ENCODE data around the gene IL1RAPL1.

IL1RAPL1 gene

GRCh38 chrX:28586981-28587551 lies at the start of gene IL1RAPL1:
Gene IL1RAPL1, plus strand, starts transcription at chrX:28587446.
- no peak for DNase-seq (ENCODE audit: low read depth in 2 of 2)

- no peak for DNase-seq (ENCODE audit: low read depth in 2 of 2)
These were observed 44.5 kb upstream of the IL1RAPL1 start for GRCh38 chrX:28542791-28543190.

DNA sequence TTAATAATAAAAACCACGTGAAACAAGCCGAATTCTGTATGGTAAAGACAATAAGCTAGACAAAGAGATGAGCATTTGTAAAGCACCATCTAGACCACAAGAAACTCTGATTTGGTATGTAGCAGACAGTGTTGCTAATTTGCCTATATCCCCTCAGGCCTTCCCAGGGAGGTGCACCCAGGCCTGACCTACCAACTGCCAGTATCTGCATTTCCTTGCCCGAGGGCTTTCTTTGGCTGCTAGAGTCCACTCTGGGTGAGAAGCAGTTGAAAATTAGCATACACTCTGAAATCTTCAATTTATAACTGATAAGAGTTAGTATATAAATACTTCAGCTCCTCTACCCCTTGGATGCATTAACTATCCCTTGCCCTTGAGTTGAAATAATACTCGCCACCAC lies 37.4 kb upstream of the IL1RAPL1 start:
- no peak for DNase-seq (ENCODE audit: low read depth in 2 of 2)

- DNase-seq (ENCODE audit: low read depth in 2 of 2): no peak
These were observed 36.8 kb upstream of the IL1RAPL1 start for GRCh38 chrX:28550331-28550872.

DNA sequence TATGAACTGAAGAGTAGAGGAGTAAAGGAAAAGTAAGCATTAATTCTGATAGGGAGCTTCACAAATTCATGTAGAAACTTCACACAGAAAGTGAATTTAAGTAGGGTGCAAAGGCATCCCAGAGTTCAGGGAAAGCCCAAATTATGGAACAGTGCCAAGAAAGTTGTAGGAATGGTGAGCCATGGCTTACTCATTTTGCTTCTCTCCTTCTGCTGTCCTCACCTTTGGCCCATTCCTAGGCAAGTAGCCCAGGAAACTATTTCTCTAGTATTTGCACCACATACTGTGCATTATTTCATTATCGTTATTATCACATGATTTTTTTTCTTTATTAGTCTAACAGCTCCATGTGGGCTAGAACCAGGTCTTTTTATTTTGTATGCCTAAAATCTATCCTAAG lies 34.9 kb upstream of the IL1RAPL1 start:
- DNase-seq (ENCODE audit: low read depth in 2 of 2): no peak

GRCh38 chrX:28552882-28553829 lies 34.1 kb upstream of the IL1RAPL1 start:
- DNase-seq (ENCODE audit: low read depth in 2 of 2): no peak

- no peak for DNase-seq (ENCODE audit: low read depth in 2 of 2)
These were observed 11.1 kb upstream of the IL1RAPL1 start for GRCh38 chrX:28576117-28576516.

- no peak for DNase-seq (ENCODE audit: low read depth in 2 of 2)
These were observed 5.7 kb upstream of the IL1RAPL1 start for GRCh38 chrX:28581522-28581921.

- no peak for DNase-seq (ENCODE audit: low read depth in 2 of 2)
These were observed 4.7 kb upstream of the IL1RAPL1 start for GRCh38 chrX:28582511-28582910.

GRCh38 chrX:28584025-28584424 lies 3.2 kb upstream of the IL1RAPL1 start:
- no peak for DNase-seq (ENCODE audit: low read depth in 2 of 2)

GRCh38 chrX:28585767-28586166 lies 1.5 kb upstream of the IL1RAPL1 start:
- DNase-seq (ENCODE audit: low read depth in 2 of 2): no peak

- no peak for DNase-seq (ENCODE audit: low read depth in 2 of 2)
These were observed 960 bp upstream of the IL1RAPL1 start for GRCh38 chrX:28586286-28586685.

DNA sequence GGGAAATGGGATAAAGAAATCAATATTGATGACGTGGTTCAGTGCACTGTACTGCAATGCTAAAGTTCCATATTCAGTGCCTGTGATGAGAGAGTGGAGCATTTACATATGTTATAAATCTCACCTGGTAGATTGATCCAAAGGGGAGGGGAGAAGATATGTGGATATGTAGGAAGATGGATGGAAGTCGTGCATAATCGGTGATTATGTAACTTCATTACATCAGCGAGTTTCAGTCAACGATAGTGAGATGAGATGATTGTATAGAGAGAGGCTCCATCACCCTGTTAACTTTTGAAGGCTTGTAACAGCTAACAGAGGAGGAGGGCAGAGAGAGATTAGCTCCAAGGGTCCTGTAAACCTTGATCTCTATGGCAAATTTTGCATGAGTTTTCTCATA lies 1.8 kb downstream of the IL1RAPL1 start:
- DNase-seq (ENCODE audit: low read depth in 2 of 2): no peak

DNA sequence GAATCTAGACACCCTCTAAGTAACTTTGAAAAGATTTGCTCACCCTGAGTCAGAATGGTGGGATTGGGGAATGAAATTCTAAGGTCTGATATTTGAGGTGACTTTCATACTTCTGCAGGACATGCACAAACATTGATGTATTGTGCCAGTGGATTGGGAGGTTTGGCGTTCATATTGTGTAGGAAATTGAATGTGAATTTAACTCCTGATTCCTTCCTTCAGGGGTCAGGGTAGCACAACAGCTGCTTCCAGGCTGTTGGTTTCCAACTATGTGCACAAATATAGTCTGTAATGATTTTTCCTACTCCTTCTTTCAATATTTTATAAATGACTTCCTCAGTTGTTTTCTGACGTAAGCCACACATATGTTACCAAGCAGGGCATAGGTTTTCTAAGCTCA lies 3.1 kb downstream of the IL1RAPL1 start:
- no peak for DNase-seq (ENCODE audit: low read depth in 2 of 2)

DNA sequence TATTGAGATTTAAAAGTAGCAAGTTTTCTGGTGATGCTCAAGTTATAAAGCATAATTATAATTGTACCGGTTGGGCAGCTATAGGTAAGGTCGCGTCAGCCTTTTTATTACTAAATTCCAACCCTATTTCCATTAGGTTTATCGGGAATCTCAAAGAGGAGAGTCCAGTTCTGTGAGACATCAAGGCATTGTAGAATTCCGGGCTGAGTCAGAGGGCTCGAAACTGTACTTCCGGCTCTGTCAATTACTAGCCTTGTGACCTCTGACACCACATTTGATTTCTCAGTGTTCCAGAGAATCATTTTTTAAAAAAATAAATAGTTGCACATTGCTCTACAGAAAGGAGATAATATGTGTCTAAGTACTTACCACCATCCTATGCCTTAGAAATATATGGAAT lies 4.3 kb downstream of the IL1RAPL1 start:
- no peak for DNase-seq (ENCODE audit: low read depth in 2 of 2)

DNA sequence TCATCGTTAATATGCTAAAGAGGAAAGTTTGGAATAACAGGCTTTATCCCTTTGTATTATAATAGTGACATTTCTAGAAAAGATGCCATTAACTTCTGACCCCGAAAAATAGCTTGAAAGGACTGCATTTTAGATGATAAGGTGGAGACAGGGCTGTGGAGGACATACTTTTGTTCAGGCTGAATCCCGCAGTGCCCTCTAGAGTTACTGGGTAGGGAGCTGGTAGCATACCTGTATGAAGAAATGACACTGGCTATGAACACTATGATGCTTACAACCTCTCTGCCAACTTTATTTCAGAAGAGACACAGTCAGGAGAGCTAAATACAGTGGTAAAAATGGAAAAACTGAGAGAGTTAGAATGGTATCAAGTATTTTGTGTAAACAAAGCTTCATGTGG lies 8.1 kb downstream of the IL1RAPL1 start:
- DNase-seq (ENCODE audit: low read depth in 2 of 2): no peak

- DNase-seq (ENCODE audit: low read depth in 2 of 2): no peak
These were observed 12.7 kb downstream of the IL1RAPL1 start for GRCh38 chrX:28599957-28600356.

GRCh38 chrX:28609003-28609402 lies 21.8 kb downstream of the IL1RAPL1 start:
- DNase-seq (ENCODE audit: low read depth in 2 of 2): no peak

GRCh38 chrX:28609917-28610613 lies 22.8 kb downstream of the IL1RAPL1 start:
- DNase-seq (ENCODE audit: low read depth in 2 of 2): no peak

DNA sequence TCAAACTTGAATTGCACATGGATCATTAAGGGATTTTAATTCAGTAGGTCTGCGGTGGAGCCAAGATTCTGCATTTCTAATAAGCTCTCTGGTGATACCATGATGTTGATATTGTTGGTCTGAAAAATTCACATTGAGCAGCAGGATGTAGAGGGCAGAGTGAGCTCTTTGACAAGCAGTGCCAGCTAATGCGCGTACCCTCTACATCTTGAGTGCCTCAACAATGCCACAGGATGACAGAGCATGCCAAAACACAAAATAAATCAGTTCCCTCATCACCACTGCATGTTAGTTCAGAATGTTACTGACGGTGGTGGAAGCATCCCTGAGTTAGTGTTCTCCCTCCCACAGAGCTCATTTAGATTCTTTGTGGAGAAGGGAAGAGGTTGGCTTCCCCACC lies 23.5 kb downstream of the IL1RAPL1 start:
- no peak for DNase-seq (ENCODE audit: low read depth in 2 of 2)

- no peak for DNase-seq (ENCODE audit: low read depth in 2 of 2)
These were observed 26.3 kb downstream of the IL1RAPL1 start for GRCh38 chrX:28613558-28613957.

GRCh38 chrX:28625223-28625622 lies 38.0 kb downstream of the IL1RAPL1 start:
- DNase-seq (ENCODE audit: low read depth in 2 of 2): no peak
